Vagina (tissue), 2 donors: ENCODE measurements around the gene GATA2. TPM values are rescaled to one million over a fixed set of nuclear protein-coding genes. Genes with fewer than 3 reads are reported as not detected.

ENCODE experiments used
- DNase-seq, 2 donors: peaks; one replicate each; pipeline ENCODE4 v3.0.0-alpha.2; 2017; ENCODE audit errors: extremely low spot score in 2 of 2
- H3K27ac ChIP-seq: fragments of 200-600 bp; sonication (generic); one replicate; pipeline ENCODE4 v1.5.1; 2019
- H3K27me3 ChIP-seq: fragments of 200-600 bp; sonication (generic); one replicate; pipeline ENCODE4 v1.5.1; 2019
- H3K36me3 ChIP-seq, 2 donors: fragments of 200-600 bp; sonication (generic); one replicate each; pipeline ENCODE4 v1.5.1; 2017 to 2019
- H3K4me1 ChIP-seq: fragments of 200-600 bp; sonication (generic); one replicate; pipeline ENCODE4 v1.5.1; 2019
- H3K4me3 ChIP-seq, 2 donors: fragments of 200-600 bp; sonication (generic); 1 replicate in 1 of 2; 2 replicates in 1 of 2; pipeline ENCODE4 v1.5.1; 2016 to 2019
- H3K9me3 ChIP-seq: fragments of 200-600 bp; sonication (generic); one replicate; pipeline ENCODE4 v1.5.1; 2019
- CTCF ChIP-seq, 3 experiments: fragments of 450-650 bp in 2 of 3; fragments of 200-600 bp in 1 of 3; sonication (generic) in 1 of 3; IDR thresholded peaks; one replicate each; pipeline ENCODE4 v1.5.1; 2017 to 2019; ENCODE audit warnings: antibody characterized with exemption in 3 of 3, mild to moderate bottlenecking in 2 of 3, moderate library complexity in 2 of 3
- POLR2A ChIP-seq, 2 donors: fragments of 450-650 bp; IDR thresholded peaks; one replicate each; pipeline ENCODE4 v1.6.1; 2017; ENCODE audit warnings: antibody characterized with exemption in 2 of 2, mild to moderate bottlenecking in 2 of 2, moderate library complexity in 2 of 2
- POLR2AphosphoS5 ChIP-seq, 2 donors: sonication (generic); formaldehyde crosslinking; IDR thresholded peaks; one replicate each; pipeline ENCODE4 v1.9.0; 2017; ENCODE audit warnings: antibody characterized with exemption in 2 of 2, mild to moderate bottlenecking in 2 of 2, low read depth in 1 of 2; ENCODE audit not compliant: insufficient read depth in 1 of 2
- intact Hi-C: fragments of 100-400 bp; cut with DNase I; formaldehyde crosslinking; loops from one replicate; pipeline ENCODE4 v1.15.1; 2023
- total RNA-seq: library from RNA; depleted of rRNA; stranded (reverse); fragments of >200 nt; gene quantifications from one replicate; pipeline ENCODE4 v1.2.3, GENCODE V29; 2016

The GATA2 gene
- total RNA-seq, 1 donor from 2014 or later: 50.6 TPM

GRCh38 chr3:128468791-128469527 lies 24.0 kb downstream of the GATA2 start:
- H3K9me3 ChIP-seq: no peaks in the 10 kb centered on the region
- H3K27ac ChIP-seq: no peak overlapping the region
- TF ChIP-seq POLR2A (IDR thresholded peaks at IDR 0.05) (no peak), POLR2AphosphoS5 (IDR thresholded peaks at IDR 0.05; ENCODE audit: insufficient read depth in 1 of 2, low read depth in 1 of 2) (no peak), CTCF (IDR thresholded peaks at IDR 0.05) (no peak)
- H3K36me3 ChIP-seq: no peaks in the 10 kb centered on the region
- intact Hi-C loops: no loop called here
- no peak for DNase-seq
- H3K4me1 ChIP-seq: no peaks in the 10 kb centered on the region
- H3K4me3 ChIP-seq: no peak overlapping the region
- no peaks in the 10 kb centered on the region for H3K27me3 ChIP-seq

DNA sequence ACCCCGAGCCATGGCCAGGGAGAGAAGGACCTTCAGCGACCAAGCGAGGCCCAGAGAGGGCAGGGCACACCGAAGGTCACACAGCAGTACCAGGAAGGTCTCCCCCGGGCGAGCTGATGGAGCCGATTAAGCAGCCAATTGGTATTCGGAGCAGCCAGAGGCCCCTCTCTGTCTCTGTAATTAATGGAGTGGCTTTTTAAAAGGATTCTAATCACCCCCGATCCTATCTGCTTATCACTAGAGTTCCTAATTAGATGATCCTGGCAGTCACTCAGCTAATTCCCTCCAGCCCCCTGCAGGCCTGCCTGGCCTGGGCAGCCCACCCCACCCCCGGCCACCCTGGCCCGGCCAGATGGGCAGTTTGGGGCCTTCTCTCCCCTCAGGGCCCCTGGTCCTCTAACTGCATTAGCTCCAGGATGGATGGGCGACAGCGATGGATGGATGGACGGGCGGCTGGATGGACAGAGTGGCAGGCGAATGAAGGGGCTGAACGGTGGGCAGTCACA lies 24.7 kb downstream of the GATA2 start:
- no peak for TF ChIP-seq POLR2A (IDR thresholded peaks at IDR 0.05)
- TF ChIP-seq POLR2AphosphoS5 (IDR thresholded peaks at IDR 0.05; ENCODE audit: insufficient read depth in 1 of 2, low read depth in 1 of 2): no peak
- TF ChIP-seq CTCF (IDR thresholded peaks at IDR 0.05): no peak
- no peaks in the 10 kb centered on the region for H3K9me3 ChIP-seq
- no peaks in the 10 kb centered on the region for H3K27me3 ChIP-seq
- no peak overlapping the region for H3K27ac ChIP-seq
- intact Hi-C loops: no loop called here
- H3K36me3 ChIP-seq: no peaks in the 10 kb centered on the region
- no peak for DNase-seq
- H3K4me1 ChIP-seq: no peaks in the 10 kb centered on the region
- H3K4me3 ChIP-seq: no peak overlapping the region

GRCh38 chr3:128466840-128467541 lies 26.0 kb downstream of the GATA2 start, which contains the start of gene DNAJB8:
Gene DNAJB8 (minus strand): TSS chr3:128466890. CDS start chr3:128463245, 3,645 bp downstream.
- Histone ChIP-seq H3K9me3 (no peaks in the 10 kb centered on the region), H3K27ac (no peak within 1 kb of the TSS), H3K36me3 (no peaks in the 10 kb centered on the region), H3K4me3 (no peak within 1 kb of the TSS), H3K4me1 (no peaks in the 10 kb centered on the region), H3K27me3 (no peaks in the 10 kb centered on the region)
- no peak for DNase-seq
- TF ChIP-seq POLR2AphosphoS5 (IDR thresholded peaks at IDR 0.05; ENCODE audit: insufficient read depth in 1 of 2, low read depth in 1 of 2) (no peak), CTCF (IDR thresholded peaks at IDR 0.05) (no peak), POLR2A (IDR thresholded peaks at IDR 0.05) (no peak)
- intact Hi-C loops: no loop called here

DNA sequence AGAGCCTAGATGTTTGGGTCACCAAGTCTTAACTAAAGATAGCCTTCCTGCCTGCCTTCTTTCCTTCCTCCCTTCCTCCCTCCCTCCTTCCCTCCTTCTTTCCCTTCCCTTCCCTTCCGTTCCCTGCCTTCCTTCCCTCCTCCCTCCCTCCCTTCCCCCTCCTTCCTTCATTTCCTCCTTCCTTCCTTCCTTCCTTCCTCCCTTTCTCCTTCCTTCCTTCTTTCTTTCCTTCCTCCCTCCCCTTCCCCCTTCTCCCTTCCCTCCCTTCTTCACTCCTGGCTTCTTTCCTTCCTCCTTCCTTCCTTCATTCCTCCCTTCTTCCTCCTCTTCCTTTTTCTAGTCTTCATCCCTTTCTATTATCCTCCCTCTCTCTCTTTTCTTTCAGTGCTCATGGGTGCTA lies 28.3 kb downstream of the GATA2 start:
- H3K36me3 ChIP-seq: no peaks in the 10 kb centered on the region
- H3K4me3 ChIP-seq: no peak overlapping the region
- H3K4me1 ChIP-seq: no peaks in the 10 kb centered on the region
- H3K27me3 ChIP-seq: no peaks in the 10 kb centered on the region
- intact Hi-C loops: no loop called here
- DNase-seq: no peak
- no peak for TF ChIP-seq POLR2AphosphoS5 (IDR thresholded peaks at IDR 0.05; ENCODE audit: insufficient read depth in 1 of 2, low read depth in 1 of 2)
- no peak for TF ChIP-seq POLR2A (IDR thresholded peaks at IDR 0.05)
- no peak overlapping the region for H3K27ac ChIP-seq
- no peaks in the 10 kb centered on the region for H3K9me3 ChIP-seq

DNA sequence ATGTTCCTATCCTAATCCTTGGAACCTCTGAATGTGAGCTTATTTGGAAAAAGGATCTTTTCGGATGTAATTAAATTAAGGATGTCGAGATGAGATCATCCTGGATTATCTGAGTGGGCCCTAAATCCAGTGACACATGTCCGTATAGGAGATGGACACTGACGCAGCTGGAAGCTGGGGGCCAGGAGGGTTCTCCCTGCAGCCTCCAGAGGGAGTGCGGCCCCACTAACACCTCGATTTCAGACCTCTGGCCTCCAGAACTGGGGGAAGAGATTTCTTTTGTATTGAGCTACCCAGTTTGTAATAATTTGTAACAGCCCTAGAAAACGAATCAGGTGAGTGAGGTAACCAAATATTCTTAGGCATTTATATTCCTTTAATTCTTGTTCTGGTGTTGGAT lies 28.8 kb downstream of the GATA2 start:
- TF ChIP-seq POLR2AphosphoS5 (IDR thresholded peaks at IDR 0.05; ENCODE audit: insufficient read depth in 1 of 2, low read depth in 1 of 2) (no peak), CTCF (IDR thresholded peaks at IDR 0.05) (no peak), POLR2A (IDR thresholded peaks at IDR 0.05) (no peak)

More for the DNA sequence above, 28.8 kb downstream of the GATA2 start:
- Histone ChIP-seq H3K4me1 (no peaks in the 10 kb centered on the region), H3K9me3 (no peaks in the 10 kb centered on the region), H3K27me3 (no peaks in the 10 kb centered on the region), H3K36me3 (no peaks in the 10 kb centered on the region), H3K4me3 (no peak overlapping the region), H3K27ac (no peak overlapping the region)
- DNase-seq: no peak
- intact Hi-C loops: no loop called here
